NCI-H2029 (cell line): ENCODE results near the gene TFAP2A.

Experiments
- DNase-seq: peaks from one replicate; lab custom pipeline; 2025; lab: John Stamatoyannopoulos, UW

Gene TFAP2A

DNA sequence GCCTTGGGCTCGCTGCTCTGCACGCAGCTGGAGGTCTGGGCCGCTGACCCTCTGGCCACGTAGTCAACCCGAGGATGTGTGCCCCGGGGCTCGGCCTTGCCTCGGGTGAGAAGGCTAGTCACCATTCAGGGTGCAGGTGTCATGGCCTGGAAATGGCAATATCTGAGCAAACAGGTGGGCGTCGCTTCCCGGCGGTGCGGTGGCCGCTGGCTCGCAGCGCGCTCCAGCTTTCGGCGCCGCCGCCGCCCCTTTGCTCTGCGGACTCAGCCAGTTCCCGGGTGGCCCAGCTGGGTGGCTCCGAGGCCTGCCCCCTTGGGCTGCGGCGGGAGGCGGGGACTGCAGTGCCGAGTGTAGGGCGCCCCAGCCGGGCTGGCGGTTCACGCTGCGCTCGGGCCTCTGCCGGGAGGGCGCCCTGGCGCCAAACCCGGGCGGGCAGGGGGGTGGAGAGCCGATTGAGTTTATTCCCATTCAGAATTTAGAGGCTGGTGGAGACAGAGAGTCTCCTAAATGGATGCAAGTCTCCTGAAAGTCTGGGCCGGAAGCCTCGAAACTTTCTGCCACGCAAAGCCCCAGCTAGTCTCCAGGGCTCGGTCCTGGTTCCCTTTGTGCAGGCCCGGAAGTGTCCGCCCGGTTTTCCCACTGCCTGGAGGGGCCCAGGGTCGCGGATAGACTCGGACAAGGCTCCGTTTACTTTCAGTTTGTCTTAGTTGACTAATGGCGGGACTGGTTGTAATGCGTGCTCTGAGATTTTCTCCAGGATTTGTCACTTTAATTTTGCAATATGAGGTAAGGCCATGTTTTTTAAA is 11.3 kb upstream of the TFAP2A start:
- DNase-seq = peak; percentile 36

DNA sequence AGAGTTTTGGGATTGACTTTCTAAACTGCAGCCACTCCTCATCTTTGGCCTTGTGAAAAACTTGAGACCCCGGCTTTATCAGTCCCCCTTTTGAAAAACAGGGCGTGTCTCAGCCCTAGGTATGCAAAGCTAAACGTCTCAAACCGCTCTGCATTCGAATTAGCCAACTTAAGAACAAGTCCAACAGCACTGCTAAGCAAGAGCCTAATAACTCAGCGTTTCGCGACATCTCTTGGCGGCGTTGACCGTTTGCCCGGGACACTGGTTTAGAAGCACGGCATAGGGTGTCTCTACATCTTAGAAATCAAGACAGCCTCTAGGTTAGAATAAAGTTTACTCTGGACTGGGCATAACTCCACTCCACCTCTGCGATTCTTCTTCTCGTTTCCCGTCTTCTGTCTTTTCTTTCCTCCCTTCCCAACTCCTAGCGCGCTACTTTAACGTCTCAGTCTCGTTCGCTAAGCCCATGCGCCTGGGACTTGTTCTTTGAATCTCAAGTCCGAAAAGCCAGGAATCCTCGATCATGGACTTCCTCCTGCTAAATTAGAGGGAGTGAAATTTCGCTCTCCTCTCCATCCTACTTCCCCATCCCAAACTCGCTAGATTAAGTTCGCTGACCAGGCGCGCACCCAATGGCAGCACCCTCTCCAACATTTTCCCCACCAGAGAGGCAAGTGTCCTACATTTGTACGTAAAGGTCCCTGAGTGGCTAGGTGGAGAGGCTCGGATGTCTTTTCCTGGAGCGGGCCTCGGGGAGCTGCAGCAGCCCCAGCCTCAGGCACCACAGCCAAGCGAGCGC is 10.5 kb upstream of the TFAP2A start:
- no peak for DNase-seq

DNA sequence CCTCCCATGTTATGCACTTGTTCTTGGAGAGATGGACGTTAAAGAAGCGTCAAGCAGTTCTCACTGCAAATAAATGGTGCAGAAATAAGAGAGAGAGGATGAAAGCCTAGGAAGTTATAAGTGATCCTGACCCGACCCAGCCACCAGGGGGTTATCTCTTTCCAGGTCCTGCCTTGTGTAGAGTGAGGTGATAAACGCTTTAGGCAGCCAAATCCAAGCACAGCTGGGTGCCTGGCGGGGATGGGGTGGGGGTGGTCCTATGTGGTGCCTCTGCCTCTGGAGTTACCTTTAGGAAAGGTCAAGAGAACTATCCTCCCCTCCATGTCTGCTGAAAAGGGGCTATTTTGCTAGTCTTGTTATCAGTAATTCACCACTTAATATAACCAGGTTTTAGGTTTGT is 9.2 kb upstream of the TFAP2A start:
- DNase-seq = peak; percentile 32

DNA sequence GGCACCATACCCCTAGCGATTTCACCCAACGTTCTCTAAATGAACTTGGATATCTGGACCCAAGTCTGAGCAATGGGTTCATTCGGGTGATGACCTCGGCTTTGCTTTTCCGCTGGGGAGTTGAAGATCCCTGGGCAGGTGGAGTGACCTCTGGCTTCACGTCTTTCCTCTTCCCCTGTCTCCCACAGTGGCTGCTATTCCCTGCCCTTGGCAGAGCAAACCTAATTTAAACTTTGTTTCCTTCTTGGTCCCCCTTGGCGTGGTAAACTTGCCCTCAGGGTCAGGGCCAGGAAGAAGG is 7.8 kb upstream of the TFAP2A start:
- no peak for DNase-seq

DNA sequence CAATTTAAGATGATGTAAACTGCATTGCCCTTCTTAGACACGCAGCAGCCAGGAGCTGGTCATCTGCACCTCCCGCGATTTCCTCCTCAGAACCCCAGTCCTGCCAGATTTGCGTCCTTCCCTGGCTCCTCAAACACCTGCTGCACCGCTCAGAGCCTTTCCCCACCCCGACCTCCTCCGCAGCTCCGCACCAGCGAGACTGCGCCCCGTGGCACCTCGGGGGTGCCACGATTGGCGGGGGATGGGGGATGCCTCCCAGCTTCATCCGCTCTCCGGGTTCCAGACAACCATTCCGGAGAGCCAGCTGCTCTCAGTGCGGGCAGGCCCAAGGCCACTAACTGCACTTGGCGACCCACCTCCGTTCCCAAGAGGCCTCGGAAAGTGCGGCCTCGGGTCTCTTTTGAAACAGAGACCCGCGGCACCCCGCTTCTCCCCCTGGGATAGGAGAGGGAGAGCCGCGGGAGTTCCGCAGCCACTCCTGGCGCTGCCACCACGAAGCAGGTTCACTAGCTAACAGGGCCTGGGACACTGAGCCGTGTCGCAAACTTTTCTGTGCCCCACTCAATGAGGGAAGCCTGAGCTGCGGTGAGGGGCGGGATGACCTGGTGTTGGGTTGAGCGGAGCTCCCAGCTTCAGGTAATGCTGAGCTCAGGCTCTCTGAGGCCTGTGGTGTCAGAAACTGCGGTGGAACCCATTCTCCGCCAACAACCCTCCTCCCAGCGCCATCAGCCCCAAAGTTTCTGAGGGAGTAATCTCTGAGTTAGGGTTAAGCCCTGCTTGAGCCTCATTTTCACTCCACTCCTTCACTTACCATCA is 7.3 kb upstream of the TFAP2A start:
- no peak for DNase-seq

DNA sequence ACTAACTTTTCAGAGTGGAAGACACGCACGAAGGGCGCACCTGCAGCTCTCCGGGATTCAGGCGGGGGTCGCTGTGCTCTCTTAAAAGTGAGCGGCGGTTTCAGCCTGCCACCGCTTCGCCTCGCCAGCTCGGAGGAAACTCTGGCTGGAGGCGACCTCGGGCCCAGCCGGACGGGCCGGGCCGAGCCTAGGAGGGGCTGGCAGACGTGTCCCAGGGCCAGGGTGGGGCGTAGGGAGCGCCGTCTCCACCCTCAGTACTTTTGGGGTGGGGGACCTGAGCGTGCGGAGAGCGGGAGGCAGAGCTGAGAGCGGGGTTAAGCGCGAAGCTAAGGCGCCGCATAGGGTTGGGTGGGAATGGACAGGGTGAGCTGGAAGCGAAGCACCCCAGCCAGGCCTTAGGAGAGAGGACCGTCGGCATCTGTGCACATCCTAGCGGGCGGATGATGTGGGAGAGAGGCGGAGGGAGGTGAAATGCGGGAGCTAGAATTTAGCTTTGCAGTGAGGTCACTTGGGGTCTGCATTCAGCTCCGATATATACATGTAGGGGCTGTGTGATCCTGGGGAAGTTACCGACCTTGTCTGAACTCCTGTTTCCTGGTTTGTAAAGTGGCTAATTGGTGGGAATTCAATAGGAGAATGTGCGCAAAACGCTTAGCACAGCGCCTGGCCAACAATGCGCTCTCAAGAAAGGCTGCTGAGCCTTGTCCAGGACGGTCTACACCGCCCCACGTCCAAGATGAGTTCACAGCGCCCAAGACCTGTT is 6.5 kb upstream of the TFAP2A start:
- DNase-seq = no peak

DNA sequence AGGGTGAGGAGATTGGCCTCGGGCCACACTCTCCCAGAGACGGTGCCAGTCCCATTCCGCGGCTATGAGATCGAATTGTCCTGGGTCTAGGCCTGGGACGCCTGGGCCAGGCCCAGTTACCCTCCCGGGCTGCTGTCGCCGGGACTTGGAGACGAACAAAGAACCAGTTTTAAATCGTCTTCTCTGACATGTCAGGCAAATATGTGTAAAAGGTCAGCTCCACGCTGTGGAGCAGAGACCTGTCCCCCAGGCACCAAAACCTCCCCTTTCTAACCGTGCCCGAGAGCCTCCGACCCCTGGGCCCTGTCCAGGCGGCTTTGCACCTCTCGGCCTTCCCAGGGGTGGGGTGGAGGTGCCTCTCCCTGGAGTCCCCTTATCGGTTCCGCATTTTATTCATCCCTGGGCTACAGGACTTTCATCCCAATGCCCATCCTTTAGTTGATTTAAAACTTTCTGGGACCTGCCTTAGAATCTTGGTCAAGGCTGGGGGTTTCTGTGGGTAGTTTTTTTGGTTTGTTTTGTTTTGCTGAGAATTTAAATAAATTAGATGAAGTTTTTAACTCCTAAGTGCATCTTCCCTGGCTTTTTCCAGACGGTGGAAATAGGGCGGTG is 5.8 kb upstream of the TFAP2A start:
- no peak for DNase-seq

DNA sequence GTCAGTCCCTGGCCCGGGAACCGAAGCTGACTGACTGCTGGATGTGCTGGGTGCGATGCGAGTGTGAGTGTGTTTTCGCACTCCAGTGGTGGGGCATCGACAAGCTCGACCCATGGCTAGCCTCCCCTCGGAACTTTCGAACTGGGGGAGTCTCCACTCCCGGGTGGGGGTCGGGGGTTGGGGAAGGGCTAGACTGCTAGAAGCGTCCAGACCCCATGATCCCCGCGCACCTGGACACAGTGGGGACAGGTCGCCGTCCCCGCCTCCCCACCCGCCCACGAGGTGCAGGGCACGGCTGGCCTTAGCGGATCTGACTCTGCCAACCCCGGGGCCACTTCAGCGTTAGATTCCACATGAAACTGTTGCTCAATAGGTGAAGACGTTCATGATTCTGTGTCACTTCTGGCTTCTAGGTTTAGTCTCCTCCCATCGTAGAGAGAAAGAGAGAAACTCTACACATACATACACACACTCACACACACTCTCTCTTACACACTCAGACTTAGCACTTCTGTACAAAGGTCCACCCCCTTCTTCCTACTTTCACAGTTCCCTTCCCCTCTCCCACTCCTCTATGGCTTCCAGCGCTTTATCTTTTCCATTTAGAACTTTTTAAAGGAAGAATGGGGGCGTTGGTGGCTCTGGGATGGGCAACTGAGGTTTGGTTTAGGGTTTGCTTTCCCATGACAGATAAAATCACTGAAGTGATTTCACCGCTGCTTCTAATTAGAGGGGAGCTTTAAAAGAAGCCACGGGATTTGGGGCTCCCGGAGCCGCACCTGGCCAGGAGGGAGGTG is 5.1 kb upstream of the TFAP2A start:
- no peak for DNase-seq

DNA sequence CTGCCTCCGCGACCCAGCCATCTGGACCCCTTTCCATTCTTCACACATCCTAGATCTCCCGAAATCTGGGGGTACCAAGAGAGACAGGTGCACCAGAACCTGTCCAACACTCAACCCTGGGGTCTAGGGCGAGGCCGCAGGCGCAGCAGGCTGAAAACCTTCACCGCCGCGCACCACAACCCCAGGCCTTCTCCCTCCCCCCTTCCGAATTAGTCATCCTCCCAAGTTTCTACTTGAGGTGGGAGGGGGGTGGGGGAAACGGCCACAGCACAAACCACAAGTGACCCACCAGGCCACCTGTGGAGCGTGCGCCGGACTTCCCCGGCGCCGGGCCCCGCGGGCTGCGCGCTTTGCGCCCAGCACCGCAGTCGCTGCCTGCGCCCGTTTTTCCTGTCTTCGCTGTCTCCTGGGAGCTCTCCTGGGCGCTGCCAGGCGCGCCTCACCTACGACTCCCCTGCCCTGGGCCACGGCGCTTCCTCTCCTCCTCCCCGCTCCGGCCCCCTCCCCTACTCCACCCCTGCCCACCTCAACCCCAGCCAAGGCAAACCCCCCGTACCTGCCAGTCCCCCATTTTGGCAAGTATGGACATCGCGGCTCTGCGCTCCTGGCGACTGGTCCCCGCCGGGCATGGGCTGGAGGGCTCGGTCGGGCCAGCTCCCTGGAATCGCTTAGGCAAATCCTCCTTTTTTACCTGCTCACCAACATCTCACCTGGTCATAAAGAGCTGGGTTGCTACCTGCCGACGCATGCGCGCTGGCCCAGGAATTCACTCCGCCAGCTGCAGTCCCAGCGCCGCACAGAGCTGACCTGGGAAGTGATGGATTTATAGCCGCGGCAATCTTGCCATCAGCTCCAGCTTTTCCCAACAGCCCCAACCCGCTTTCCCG is 4.2 kb upstream of the TFAP2A start:
- DNase-seq = peak; percentile 67

DNA sequence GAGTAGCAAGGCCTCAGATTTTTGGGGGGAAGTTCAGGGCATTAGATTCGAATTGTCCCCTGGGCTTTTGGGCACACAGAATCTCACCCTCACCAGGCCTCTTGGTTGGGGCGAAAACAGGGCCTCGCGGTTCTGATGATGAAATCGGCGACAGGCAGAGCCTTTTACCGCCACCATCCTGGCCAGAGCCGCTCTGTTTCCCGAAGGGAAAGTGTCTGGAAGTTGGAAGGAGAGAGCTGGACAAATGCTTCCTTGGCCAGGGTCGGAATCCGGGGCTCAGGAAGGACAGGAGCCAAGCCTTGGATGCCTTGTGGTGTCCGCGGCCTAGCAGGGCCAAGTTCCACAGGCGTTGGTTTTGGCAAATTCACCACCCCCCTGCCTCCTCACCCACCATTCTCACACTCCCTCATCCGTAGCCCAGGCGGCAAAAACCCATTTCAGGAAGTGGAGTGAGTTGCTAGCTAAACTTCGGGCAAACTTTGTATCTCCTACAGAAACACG is 3.5 kb upstream of the TFAP2A start:
- no peak for DNase-seq

DNA sequence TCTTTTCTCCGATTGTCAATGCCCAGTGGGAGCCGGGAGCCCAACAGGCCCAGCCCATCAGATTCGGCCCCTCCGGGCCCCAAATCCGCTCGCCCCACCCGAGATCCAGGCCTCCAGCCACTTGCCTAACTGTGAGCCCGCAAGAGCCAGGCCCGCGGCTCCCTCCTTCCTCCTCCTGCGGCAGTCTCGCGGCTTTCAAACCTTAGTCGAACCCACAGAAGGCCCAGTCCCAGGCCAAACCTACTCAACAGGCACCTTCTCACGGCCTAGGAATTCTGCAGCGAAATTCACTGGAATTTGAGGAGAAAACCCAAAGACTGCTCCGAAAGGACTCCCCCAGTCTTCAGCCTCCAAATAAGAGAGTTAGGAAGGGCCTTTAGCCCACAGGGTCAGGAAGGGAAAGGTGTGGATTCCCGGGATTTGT is 2.8 kb upstream of the TFAP2A start:
- no peak for DNase-seq

DNA sequence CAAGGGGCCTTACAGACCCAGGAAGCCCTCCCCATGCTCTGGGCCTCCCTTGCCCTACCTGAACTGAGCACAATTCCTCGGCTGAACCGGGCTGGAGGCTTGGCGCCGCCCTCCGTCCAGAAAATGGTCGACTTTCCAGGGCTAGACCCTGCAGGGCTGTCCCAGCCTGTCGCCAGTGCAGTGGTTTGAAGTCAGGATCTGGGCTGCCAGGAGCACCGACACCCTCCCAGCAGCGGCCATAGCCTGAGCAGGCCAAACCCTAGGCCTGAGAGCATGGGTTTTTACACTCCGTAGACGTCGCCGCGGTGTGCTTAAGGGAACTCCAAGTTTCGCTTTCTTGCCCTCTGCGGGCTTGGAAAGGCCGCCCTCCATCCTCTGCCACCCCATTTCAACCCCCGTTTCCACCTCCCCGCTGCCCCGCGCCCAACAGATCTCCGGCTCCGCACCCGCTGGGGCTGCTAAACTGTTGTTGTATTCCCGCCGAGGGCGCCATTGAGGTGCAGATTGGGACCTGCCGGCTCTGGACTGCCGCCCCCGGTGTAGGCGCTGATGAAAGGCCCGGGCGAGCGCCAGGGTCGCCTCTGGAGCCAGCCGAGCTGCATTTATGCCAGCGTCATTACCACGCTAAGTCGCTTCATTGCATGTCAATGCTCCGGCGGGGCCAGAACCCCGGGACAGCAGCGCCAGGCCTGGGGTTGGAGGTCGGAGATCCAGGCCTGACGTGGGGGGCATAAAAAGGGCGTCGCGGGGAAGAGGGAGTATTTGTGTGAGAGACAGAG is 2.2 kb upstream of the TFAP2A start:
- no peak for DNase-seq

DNA sequence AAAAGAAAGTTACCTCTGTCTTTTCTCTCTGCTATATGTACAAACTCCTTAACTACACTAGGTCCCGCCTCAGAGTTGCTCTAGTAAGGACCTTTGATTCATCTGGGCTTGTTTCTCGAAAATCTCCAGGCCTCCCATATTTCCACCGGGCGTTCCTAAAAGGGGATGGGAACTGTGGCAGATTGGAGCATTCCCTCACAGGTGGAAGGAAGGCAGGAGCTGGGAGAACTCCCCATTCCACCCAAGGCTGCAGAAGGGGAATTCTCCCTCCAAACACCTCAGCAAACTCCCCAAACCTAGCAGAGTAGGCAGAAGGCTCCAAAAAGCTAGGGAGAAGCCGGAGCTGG is 1.6 kb upstream of the TFAP2A start:
- DNase-seq = no peak

DNA sequence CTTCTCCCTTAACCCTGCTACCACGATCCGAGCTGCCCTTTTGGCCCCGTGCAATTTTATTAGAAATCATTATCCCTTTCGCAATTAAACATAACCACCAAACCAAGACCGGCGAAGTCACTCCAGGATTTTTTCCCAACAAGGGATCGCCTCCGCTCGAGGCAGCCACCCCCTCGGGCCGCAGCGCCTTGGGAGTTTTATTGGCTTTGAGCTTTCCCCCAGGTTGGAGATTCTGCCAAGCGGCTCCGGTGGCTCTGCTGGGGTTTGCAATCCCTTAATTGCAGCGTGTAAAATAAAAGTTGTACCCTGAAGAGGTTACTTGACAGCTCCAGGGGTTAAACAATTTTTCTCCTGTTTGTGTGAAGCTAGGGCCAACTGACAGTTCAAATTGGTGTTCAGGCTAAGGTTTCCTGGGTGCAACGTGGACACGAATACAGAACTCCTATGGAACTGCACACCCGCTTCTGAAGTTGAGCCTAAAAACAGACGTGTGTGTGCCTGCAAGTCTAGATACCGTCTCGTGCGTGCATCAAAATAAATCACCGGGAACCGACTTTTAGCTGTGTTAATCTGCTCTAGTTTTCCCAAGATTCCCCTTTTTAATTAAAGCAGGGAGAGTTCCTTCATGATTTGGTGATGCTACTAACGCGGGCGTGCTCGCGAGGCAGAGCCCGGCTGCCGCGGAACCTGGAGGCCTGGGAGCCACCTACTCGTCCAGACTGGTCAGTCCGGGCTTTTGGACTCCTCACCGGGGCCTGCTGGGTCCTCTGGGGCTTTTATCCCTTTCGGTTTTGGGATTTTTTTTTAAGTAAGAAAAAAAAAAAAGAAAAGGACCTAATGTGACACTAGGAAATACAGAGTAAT is 975 bp upstream of the TFAP2A start:
- no peak for DNase-seq

DNA sequence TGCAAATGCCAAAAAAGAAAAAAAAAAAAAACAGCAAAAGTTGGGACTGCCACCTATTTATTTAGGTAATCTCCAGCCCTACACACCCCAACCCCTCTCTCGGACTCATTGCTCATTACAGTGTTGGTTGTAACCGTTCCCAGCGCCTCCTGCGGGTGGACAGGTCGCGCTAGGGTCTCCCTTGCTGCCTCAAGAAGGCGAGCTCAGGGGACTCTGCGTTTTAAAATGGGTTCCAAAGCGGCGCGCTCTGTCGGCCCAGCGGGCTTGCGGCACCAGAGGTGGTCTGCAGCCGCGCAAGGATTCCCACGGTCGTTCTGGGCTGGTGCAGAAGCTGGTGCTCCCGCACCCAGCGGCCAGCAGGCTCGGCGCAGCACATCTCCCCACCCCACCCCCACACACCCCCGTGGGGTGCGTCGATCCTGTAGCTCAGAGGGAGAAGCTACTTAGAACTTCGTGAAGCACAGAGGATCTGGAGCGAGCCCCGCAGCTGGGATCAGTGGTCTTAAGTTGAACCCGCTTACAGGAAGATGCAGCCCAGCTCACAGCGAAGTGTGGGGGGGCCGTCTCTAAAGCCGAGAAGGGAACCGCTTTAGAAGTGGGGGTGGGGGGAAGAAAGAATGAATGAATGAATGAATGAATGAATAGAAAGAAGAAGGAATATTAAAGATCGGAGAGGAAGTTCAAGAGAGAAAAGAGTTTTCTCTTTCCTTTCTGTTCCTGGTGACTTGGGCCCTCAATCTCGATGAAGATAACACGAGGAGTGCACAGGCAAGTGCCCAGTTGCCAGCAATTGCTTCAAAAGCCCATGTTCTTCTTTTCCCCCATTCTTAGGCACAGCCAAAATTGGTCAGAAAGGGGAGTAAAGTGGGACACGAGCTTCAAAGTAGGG is 780 bp downstream of the TFAP2A start:
- no peak for DNase-seq

DNA sequence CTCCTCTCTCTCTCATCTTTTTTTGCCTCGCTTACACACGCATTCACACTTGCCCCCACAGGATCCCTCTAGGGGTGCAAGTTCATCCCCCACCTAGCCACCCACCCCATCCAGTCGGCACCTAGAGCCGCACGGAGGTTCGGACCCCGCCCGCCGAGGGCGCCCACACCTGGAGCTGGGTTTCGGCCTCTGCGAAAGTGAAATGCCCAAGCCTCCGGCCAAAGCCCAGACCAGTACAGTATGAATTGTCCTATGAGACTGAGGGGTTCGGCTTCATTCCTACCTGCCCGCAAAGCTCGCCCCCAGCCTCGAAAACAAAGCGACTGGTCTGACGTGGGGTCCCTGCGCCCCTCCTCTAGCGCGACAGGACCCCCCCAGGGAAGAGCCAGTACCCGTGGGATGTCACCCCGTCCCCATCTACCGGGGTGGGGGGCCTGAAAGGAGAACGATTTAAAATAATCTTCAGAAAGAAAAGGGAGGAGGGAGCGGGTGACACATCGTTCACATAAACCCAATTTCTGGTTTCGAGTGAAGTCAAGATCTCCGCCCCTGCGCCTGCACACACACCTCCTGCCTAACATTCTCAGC is 1.5 kb downstream of the TFAP2A start:
- DNase-seq = no peak
